M059J (cell line): ENCODE measurements around the gene DPP7. TPM values are rescaled to one million over a fixed set of nuclear protein-coding genes. Genes with fewer than 3 reads are reported as not detected.
"Not testable (repeated sequence)": the region's sequence is repeated elsewhere in the genome, so short reads cannot be mapped to it uniquely, and the experiment has no call there.

Experiments
- DNase-seq: peaks from one replicate; pipeline ENCODE4 v3.0.0-alpha.2; 2012; ENCODE audit warnings: low read depth
- total RNA-seq: library from RNA; depleted of rRNA; stranded (reverse); fragments of >200 nt; shearing (Covaris generic); gene quantifications from 2 replicates; pipeline ENCODE4 v1.2.3, GENCODE V29; 2014

DPP7 gene
- total RNA-seq, 1 experiment from 2014 or later = 30.0 TPM

DNA sequence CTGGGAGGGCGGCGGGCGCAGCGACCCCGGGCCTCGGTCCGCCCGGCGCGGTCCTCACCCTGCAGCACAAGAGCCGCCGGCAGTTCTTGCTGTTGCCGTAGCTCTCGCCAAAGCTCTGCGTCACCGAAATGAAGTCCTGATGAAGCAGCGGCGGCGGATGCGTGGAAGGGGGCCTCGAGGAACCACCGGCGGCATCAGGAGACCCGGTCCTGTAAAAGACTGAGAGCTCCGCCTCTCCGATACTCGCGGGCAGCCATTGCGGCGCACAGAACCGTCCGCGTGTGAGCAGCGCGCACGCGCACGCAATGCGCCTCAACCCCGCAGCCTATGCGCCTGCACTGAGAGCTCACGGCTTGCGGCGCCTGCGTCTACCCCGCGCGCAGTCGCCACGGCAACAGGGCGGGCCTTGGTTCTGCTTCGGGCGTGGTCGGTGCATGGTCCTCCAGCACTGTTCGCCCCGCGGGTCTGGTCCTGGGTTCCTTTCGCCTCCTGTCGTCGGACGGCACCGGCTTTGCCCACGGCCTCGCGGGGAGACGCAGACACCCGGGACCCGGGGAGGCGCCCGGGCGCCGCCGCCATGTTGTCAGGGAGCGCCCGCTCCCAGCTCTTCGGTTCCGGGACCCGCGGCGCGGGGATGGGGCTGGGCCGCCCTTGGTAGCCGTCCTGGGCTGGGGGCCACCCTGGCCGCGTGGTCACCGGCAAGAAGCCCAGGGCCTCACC is 15.1 kb upstream of the DPP7 start:
- DNase-seq = peak; percentile 90

DNA sequence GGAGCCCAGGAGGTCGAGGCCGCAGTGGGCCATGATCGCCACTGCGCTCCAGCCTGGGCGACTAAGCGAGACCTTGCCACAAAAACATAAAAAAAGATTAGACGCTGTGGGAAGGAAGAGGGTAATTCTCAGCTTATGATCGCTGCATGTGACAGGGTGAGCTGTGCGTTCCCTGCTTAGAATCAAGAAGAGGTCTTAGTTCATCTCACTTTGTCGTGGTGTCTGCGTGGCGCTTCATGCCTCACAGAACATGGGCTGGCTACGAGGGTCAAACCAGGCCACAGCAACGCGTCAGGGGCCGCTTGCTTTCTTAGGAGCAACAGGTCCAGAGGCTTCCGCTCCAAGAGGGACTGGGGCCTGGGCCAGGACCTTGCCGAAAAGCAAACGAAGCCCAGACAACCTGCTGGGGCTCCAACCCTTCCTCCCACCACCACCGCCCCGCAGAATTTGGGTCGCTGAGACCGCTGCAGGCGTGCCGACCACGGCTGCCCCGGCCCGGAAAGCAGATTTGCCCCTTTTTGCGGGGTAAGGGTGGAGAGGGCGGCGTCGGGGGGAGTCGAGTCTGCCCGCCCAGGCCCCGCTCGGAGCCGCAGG is 14.4 kb upstream of the DPP7 start:
- DNase-seq = no peak

DNA sequence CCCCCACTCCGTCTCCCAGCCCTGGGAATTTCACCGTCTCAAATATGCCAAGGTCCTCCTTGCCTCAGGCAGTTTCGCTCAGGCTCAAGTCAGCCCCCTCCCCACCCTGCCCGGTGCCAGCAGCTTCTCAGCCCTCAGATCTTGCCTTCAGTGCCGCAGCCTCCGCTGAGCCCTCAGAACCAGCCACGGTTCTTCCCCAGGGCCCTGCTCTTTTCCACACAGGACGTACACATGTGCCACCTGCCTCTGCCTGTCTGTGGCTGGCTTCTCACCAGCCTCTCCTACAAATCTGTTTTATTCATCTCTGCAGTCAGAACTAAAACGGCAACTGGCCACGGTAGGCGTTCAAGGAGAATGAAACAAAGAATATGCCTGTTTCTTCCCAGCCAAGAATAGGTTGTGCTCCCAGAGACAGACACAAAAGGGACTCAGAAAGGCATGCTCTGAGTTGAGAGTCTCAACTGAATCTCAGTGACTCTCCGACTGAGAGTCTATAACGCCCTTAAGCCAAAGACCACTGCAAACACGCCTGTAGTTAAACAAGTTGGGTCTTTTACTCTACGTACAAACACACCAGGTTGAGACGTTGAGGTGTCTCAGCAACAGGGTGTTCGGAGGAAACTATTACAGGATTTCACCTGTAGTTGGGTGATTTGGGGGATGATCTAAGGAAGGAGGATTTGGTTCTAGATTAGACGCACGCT is 13.8 kb upstream of the DPP7 start:
- no peak for DNase-seq

GRCh38 chr9:137127301-137128157 is 13.0 kb upstream of the DPP7 start:
- DNase-seq = no peak

DNA sequence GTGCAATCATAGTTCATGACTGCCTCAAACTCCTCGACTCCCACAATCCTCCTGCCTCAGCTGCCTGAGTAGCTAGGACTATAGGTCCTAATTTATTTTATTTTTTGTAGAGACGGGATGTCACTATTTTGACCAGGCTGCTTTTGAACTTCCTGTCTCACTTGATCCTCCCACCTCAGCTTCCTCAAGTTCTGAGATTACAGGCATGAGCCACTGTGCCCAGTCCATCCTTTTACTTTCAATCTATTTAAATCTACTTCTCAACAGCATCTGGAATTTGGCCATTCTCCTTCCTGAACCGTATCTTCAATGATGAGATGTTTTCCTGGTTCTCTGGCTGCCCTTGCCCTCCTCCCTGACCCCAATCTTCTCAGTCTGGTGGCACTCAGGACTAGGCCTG is 12.3 kb upstream of the DPP7 start:
- DNase-seq = no peak

GRCh38 chr9:137123952-137124462 is 9.5 kb upstream of the DPP7 start:
- peak; percentile 32 for DNase-seq

- no peak for DNase-seq
Measured at GRCh38 chr9:137123468-137123837, 8.9 kb upstream of the DPP7 start.

DNA sequence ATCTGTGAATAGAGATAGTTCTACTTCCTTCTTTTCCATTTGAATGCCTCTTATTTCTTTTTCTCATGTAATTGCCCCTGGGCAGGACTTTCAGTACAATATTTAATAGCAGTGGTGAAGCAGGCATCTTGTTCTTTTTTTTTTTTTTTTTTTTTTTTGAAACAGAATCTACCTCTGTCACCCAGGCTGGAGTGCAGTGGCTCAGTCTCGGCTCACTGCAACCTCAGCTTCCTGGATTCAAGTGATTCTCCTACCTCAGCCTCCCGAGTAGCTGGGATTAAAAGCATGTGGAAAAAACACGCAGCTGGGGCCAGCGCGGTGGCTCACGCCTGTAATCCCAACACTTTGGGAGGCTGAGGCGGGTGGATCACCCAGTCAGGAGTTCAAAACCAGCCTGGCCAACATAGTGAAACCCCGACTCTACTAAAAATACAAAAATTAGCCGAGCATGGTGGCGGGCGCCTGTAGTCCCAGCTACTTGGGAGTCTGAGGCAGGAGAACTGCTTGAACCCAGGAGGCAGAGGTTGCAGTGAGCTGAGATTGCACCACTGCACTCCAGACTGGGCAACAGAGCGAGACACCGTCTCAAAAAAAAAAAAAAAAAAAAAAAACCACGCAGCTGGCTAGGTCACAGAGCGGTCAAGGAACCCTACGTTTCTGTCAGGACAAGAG is 8.4 kb upstream of the DPP7 start:
- DNase-seq = not testable (repeated sequence)

GRCh38 chr9:137121927-137122795 is 7.6 kb upstream of the DPP7 start:
- DNase-seq = not testable (repeated sequence)

- DNase-seq = not testable (repeated sequence)
Measured at GRCh38 chr9:137118092-137118603, 3.6 kb upstream of the DPP7 start.

- no peak for DNase-seq
Measured at GRCh38 chr9:137117269-137117731, 2.8 kb upstream of the DPP7 start.

DNA sequence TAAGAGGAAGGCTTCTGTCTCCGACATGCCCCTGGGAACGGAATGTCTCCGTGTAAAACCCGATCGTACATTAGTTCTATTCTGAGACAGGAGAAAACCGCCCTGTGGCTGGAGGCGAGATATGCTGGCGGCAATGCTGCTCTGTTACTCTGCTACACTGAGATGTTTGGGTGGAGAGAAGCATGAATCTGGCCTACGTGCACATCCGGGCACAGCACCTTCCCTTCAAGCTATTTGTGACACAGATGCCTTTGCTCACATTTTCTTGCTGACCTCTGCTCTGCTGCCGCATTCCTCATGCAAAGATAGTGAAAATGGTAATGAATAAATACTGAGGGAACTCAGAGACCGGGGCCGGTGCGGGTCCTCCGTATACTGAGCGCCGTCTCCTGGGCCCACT is 2.2 kb upstream of the DPP7 start:
- no peak for DNase-seq

- DNase-seq = no peak
Measured at GRCh38 chr9:137116027-137116507, 1.5 kb upstream of the DPP7 start.

DNA sequence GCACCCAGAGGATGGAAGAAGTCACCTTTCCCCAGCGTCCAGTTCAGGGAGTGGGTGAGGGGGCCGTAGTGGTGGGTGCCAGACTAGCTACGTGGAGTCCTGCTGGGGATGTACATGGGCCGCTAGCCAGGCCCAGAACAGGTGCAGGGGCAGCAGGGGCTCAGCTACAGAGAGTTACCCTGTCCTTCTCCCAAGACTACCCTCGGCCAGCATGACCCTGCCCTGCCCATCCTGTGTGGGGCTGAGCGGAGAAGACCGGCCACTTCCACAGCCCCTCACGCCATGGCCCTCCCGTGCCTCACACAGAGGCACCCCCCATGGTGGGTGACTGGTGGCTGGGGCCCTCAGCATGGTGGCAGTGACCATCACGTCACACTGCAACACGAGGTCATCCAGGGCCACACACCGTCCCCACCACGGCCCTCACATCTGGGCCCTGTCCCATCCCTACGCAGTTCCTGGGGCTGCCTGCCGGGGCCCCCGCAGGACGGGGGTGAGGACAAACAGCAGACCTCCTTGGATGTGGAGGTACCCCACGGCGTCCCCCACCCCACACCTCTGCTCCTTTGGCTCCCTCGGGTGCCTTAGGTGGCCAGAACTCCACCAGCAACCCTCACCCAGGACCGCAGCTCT is 977 bp upstream of the DPP7 start:
- DNase-seq = no peak

GRCh38 chr9:137114220-137114612 is 317 bp downstream of the DPP7 start:
- DNase-seq = no peak

- DNase-seq = no peak
Measured at GRCh38 chr9:137113385-137114159, 961 bp downstream of the DPP7 start.

DNA sequence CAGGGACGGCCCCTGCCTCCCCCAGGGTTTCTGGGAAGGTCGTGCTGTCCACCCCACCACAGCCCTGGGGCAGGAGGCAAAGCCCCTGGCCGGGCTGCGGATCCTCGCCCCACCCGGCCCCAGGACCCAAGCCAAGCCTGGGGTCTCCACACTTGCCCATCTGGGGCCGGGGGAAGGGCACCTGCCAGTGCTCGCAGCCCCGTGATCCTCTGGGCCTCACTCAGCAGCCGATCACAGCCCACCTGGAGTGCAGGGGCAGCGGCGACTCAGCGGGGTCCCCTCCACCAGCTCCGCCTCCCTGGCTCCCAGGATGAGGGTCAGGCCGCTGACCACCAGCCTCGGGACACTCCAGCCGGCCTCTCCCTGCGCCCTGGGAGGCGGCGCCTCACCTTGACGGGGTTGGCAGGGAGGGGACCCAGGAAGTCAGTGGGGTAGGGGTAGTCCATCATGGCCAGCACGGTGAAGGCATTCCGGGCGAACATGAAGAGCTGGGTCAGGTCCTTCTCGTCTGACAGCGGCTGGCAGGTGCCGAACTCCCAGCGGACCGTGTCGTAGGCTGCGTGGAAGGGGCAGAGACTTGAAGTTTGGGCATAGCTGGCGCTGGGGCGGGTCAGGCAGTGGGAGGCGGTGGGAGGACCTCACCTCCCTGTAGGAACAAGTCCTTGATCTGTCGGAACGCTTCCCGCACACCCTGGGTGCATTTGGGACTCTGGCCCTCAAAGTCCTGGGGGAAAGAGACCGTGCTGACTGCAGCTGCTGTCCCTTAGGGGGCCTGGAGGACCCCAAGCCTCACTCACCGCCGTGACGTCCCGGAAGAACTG is 1.8 kb downstream of the DPP7 start:
- DNase-seq = no peak
